ENCODE data around the gene CORO6.

Gene CORO6

DNA sequence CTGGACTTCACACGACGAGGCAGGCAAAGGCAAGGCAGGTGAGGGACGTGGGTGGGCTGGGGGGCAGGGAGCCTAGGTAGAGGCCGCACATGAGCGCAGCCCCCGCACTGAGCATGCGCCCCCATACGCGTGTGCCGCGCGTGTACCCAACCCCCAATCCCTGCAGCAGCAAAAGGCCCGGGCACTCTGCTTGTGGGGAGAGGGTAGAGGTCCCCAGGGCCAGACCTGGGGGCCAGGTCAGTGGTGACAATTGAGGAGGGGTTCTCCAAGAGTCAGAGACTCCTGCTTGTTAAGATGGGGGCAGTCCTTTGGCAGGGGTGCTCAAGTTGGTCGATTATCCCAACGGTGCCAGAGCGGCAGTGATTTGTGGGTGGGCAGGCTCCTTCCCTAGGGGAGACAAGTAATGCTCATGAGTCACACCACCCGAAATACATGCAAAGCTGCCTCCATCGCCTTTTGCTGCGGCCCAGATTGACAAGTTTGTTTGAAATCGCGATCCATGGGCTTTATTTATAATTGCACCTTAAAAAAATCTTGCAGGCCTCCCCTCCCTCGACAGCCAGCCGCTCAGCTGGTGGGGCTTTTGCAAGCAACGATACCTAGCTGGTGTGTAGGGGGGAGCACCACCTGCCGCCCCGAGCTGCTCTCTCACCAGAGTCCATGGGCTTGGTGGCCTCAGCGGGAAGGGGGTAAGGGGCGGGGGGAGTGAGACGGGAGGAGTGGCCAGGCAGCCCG lies 32.1 kb downstream of the CORO6 start:
- no peak for DNase-seq (ENCODE audit: low read depth)

DNA sequence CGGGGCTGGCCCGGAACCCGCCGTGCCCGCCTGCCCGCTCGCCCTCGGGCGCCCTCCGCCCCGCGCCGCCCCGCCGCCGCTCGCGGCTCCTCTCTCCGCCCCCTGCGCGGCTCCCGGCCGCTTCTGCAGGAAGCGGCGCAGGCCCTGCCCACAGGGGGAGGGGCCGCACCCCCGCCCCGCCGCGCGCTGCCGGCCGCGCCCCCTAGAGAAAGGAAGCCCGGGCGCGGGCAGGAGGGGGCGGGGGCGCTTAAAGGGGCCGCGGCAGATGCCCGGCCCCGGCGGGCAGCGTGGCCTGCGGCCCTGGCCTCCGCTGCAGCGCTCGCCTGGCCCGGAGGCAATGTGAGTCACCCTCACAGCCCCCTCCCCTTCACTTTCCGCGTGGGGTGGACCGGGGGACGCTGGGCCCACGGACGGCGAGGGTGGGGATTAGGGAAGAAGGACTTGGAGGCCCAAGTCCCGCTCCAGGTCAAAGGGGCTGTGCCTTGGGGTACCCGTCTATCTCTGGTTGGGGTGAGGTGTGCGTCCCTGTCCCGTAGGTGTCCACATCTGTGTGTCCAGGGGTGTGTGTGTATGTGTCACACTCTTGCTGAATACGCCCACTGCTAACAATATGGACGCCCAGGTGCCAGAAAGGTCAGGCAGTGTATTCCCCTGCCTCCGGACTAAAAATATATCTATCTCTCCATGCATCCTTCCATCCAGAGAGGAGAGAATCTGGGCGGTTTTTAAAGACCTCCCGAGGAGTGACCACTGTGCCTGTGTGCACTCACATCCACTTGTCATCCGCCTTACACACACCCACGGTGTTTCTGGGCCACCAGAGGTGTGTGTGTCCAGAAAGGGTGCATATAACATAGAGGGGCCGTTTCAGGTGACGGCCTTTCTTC lies 32.9 kb downstream of the CORO6 start, which contains the start of gene GIT1:
GIT1 (minus strand) TSS at position 125 of the 887 bp plus-strand sequence. CDS start 270 bp downstream, outside the sequence.
- peak; percentile 76 for DNase-seq (ENCODE audit: low read depth)

DNA sequence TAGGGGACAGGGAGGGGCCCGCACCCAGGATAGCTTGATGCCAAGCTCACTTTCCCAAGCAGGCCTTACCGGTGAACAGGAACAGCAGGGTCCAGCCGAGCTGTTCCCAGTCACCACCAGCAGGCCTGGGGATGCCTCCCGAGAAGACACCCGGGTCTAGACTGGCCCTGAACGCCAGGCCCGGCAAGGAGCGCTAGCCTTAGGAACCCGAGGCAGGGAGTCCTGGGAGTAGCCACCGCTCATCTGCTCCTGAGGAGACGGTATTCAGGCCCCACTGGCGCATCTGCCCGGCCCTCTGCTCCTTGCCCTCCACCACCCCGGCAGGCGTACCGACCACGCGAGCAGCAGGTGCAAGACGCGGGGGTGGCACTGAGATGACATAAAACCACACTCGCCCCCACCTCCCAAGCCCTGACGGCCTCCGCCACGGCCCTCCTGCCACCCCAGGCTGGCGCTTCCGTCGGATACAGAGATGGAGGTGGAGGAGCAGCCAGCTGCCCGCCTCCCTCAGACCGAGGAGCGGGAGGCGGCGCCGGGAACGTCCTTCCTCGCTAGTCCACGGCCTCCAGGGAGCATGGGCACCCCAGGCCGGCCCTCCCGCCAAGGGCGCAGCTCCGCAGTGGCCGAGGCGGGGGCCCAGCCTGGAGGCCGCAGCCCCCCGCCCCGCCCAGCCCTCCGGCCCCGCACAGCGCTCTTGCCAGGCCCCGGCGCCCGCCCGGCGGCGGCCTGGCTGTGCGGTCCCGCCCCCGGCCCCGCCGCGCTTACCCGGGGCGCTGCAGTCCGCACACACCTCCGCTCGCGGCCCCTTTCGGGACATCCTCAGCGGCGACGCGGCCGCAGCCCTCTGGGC lies 33.9 kb downstream of the CORO6 start:
- DNase-seq (ENCODE audit: low read depth) = no peak

DNA sequence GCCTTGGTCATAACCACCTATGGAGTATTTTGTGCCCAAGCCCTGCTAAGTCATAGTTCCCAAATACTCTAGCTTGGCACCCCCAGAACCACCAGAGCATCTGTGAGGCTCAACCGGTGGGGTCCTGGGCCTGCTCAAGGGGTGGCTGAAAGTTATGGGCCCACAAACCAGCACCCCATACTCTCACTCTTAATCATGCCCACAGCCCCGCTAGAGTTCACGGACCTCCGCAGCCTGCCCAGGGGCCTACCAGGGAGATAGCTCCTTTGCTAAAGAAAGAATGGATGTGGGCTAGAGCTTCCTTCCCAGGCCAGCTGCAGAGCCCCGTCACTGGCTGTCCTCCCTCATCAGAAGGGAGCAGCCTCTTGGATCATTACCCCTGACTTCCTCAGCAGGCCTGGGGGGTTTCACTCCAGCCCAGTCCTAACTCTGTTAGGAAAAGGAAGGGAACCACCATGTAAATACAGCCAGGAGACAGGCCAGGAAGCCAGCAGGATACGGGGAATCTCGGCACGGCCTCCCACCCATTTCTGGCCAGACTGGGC lies 34.6 kb downstream of the CORO6 start:
- no peak for DNase-seq (ENCODE audit: low read depth)

DNA sequence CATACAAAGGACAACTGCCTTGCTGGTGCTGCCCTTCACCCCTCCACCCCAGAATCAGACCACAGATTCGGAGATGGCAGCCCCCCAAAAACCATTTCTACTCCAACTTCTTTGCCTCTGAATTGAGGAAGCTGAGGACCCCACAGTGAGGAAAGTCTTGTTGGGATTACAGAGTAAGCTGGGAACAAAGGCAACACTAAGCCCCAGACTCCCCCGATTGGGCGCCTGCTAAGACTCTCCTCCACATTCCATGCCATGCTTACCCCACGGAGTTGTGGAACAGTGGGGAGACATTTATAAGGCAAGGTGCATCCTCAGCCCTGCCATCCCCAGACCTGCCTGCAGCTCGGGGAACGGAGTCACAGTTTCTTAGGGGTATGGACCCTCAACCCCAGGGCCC lies 35.1 kb downstream of the CORO6 start:
- DNase-seq (ENCODE audit: low read depth) = no peak

DNA sequence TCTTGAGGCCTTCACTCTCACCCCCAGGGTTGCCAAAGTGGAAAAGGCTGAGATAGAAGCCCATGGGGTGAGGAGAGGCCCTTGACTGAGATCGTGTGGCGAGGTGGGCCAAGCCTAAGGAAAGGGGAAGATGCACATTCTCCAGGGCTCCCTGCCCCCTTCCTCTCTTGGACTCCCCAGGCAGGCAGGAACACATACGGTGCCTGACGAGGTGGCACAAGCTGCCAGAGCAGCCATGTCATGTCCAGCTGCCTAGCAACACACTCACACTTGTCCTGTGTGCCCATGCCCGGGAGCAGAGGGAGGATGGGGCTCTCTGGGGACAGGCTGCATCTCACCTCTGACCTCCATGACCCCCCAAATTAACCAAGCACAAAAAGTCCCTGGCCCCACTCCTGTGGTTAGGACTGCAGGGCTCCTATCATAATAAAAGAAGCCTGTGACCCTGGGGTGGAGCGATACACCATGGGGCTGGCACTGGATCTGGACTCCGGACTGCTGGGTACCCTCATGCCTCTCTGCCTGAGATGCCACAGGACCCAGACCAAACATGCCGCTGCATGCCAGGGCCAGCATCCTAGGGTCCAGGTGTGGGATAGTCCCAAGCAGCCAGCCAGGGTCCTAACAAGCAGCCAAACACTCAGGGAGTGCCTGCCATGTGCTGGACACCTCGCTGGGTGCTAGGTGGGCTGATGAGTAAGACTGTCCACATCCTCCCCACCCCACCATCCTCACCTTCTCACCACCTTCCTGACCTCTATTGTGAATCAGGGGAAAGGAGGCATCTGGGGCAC lies 35.8 kb downstream of the CORO6 start:
- DNase-seq (ENCODE audit: low read depth) = no peak

DNA sequence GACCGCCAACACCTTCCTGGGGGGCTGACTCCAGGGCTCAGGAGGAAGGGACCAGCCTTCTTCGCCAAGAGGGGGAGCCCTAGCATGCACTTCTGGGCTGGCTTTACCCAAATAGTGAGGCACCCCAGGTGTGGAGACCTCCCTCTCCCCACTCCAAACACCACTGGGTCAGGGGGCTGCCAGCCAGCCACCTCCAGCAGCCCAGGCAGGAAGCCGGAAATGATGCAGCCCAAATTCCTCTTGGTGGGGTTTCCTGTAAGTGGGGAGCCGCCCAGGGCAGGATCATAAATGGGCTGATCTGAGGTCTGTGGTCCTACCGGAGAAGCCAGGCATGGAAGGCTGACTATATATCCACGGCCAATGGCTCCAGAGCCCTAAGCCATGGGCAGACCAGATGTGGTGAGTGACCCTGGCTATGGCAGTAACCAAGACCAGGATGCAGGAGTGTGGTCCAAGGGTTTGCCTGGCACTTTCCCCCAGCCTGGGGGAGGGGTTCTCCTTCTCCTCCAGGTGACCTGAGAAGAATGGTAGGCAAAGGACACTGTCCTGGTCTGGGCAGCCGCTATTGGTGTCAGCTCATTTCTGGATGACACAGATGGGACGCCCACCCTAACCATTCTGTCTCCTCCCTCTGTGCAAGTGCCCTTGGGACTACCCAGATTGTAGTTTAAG lies 37.5 kb downstream of the CORO6 start:
- DNase-seq (ENCODE audit: low read depth) = no peak

DNA sequence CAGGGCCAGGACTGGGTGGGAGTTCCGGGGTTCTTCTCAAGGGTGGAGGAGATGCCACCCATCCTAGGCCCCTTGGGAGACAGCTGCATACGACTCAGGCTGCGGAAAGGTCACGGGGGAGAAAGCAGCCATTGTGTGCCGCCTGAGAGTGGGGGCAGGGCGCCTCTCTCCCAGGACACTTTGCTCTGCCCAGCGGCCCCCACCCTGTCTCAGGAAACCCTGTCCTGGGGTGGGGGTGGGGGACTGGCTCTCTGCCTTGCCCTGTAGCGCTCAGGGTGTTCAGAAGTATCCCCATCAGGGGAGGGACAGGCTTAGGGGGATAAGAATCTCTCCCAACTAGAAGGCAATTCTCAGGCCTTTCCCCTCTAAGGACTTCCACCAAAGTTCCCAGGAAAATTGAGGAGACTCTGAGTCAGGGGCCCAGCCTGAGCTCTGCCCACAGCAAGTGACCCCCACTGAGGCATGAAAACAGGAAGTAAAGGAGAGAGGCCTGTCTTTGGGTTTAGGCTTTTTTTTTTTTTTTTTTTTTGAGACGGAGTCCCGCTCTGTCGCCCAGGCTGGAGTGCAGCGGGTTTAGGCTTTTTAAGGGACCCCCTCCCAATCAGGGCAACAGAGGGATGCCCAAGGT lies 38.1 kb downstream of the CORO6 start:
- DNase-seq (ENCODE audit: low read depth) = no peak

DNA sequence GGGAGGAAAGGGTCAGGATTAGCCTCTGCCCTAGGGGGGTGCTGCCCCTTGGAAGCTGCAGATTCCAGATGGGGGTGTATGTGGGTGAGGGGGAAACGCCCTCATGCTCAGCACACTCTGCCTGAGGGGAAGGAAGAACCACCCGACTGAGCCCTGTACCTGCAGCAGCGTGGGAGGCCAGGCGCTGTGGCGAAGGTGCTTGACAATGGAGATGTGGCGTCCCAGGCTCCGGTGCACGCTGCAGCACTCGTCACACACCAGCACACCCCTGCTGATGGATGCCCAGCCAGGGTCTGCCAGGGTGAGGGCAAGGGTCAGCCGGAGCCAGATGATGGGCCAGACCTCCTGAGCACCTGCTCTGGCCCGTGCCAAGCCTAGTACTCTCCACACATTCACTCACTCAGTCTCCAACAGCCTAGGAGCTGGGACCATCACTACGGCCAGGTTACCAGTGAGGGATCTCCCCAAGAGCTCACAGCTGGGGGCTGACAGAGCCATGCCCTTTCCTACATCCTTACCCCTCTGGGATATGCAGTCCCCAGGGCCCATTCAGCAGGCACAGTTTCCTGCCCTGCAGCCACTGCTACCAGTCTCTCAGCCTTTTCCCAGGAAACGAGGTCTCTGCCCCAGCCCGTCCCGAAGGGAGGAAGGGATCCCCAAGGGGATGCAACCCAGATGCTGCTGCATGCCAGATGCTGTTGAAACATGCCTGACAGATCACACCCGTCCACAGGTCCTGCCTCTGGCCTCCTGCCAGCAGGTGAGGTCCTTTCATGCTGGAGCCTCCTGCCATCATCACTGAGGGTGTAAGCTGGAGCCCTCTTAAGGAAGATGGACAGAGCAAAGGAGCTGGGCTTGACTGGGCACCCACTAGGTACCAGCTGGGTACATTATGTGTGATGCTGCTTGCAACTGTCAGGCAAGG lies 39.1 kb downstream of the CORO6 start:
- no peak for DNase-seq (ENCODE audit: low read depth)

DNA sequence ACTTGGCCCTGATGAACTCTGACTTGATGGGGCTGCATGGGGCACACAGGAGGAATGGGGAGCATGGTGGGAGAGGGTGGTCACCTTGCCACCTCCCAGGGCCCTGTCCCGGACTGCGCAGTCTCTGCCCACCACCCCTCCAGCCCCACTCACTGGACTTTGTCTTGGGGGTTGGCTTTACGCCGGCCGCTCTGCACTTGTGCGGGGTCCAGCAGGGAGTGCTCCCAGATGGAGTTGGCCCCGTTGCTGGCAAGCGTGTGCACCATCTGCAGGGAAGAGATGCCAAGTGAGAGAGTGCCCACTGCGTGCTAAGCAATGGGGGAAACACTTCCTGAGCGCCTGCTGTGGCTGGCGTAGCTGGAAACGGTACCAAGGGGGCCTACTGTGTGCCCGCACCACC lies 39.9 kb downstream of the CORO6 start:
- DNase-seq (ENCODE audit: low read depth) = no peak

DNA sequence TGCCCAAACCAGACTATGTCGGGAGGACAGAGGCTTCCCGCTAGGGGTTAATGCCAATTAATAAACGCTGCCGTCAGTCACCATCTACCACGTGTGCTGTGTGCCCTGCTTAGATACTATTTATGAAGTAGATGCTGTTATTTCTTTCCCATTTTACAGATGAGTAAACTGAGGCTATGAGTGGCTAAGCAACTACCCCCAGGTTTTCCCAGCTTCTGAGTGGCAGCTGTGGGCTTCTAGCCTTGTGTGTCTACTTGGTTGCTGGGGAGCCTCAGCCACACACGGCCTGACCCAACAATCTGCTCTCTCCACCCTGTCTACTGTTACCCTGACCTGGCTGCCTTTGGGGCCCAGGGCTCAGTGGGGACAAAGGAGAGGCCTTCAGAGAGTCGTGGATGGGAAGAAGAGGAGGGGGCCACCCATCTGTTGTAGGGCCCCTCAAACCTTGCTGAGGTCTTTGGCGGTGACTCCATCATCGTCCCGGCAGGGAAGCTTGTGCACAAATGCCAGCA lies 40.4 kb downstream of the CORO6 start:
- DNase-seq (ENCODE audit: low read depth) = no peak

DNA sequence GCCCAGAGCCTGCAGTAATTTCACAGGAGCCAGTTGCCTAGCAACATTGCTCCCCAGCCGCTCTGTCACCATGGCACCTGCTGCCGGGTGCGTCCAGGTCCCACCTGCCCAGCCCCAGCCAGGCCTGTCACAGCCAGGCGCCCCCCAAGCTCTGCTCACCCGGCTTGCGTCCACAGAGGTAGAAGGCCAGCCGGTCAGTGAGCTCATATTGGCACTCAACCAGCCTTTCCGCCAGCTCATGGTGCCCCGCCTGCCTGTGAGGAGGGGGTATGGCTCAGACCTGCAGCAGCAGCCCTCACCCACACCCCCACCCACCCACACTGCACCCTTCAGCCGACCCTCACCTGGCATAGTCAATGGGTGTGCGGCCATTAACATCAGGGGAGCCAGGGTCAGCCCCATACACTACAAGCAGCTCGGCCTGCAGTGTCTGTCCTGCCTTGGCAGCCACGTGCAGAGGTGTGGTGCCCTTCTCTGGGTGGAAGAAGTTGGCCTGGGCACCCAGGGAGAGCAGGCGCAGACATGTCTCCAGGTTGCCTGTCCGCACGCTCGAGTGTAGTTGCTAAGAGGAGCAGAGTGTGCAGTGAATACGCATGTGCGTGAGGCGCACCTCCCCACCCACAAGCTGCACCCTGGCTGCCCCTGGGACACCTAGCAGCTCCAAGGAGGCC lies 41.0 kb downstream of the CORO6 start:
- no peak for DNase-seq (ENCODE audit: low read depth)

DNA sequence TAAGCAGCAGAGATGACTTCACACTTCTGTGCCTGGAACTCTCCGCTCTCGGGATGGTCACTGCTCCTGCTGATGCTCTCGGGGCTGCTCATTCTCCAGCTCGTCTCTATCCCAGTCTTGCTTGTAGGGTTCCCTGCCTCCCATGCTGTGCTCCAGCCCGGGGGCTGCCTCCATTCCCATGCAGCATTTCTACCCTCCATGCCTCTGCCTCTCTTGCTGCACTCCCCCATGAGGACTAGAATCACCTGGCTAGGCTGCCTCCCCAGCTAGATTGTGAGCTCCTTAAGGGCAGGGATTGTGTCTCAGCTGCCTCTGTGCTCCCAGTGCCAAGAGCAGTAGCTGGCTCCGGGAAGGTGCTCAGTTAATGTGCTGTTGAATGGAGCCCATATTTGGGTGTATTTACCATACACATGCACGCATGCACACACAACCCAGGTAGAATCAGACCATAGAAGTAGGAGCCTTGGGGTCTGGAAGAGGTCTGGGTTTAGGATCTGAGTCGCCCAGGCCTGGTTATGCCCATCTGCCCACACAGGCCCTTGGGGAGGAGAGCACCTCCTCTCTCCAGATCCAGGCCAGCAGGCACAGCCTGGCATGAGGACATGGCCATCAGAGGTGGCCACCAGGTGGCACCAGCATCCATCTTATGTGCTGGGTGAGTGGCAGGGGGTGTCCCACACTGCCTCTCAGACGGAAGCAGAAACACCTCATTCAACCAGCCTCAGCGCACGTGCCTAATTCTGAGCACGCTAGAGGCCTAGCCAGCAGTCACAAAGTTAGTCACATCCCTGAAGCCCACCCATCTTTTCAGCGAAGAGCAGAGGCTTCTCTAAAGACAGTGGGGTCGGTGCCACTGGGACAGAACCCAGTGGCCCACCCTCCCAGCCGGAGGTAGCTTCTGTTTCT lies 42.6 kb downstream of the CORO6 start:
- peak; percentile 55 for DNase-seq (ENCODE audit: low read depth)

DNA sequence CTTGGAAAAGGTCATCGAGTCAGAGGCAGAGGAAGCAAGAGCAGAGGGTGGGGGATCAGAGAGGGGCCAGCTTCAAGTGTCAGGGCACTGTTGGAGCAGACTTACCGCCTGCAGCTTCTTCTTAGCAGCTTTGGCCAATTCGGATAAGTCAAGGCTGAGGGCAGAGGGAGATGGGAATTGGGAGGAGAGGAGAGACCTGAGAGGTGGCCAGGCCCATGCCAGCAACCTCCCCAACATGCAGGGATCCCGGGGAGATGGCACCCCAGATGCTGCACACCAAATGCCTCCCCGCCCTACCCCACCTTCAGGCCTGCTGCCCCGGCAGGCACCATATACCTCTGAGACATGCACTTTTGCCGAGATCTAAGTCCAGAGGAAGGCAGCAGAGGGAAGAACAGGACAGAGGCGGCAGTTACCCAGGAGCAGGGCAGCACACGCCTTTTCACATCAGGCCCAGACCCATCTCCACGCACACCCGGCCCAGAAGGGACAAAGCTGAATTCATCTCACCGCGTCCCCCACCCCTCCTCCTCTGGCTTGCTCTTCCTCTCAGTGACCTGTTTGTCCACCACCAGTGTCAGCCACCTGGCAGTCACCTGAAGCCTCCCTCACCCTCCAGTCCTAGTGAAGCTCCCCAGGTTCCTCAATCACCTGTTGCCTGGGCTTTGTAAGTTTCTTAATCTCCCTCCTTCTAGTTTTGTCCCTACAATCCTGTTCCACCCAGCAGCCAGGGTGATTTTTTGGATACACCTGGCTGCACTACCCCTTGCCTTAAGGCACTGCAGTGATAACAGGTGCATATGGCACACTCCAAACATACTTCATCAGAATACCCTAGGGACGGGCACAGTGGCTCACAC lies 43.9 kb downstream of the CORO6 start:
- no peak for DNase-seq (ENCODE audit: low read depth)

DNA sequence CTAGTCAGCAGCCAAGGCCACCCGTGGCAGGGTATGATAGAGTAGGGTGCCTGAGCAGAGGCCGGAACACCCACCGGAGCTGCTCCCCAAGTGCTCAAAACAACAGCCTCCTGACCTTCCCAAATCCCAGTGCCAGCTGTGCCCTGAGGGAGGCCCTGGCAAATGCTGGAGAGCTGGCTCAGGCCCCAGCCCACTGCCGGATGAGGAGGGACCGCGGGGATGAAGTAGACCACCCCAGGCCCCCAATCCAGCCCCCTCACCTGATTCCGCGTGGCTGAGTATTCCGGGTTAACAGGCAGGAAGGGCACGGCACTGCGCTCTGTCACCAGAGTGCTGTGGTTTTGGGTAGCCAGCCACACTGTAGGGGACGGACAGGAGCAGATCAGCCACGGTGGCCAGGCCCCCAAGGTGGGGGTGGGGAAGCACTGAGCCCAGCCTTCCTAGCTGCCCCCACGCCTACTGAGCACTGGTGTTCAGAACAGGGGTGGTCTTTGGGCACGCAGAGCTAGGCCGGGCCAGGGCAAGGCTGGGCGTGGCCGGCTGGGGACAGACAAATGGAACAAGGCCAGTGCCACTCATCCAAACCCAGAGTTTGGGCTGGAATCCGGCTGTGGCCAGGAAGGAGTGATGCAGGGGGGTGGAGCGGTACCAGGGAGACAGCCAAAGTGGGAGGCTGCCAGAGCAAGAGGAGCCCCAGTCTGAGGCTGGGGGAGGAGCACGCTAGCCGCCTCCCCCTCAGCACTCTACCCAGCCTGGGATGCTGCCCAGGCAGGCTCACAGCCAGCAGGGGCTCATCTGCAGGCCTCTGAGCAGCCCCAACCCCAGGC lies 45.1 kb downstream of the CORO6 start:
- no peak for DNase-seq (ENCODE audit: low read depth)
